HG03196 (cell line): ENCODE measurements around the gene LETM1.
"Not testable (repeated sequence)": the region's sequence is repeated elsewhere in the genome, so short reads cannot be mapped to it uniquely, and the experiment has no call there.

Source experiments
- ATAC-seq: cut with Tn5 transposase; IDR thresholded peaks from one replicate; pipeline ENCODE4 v1.9.1; 2021; ENCODE audit not compliant: unreplicated experiment

Gene LETM1

DNA sequence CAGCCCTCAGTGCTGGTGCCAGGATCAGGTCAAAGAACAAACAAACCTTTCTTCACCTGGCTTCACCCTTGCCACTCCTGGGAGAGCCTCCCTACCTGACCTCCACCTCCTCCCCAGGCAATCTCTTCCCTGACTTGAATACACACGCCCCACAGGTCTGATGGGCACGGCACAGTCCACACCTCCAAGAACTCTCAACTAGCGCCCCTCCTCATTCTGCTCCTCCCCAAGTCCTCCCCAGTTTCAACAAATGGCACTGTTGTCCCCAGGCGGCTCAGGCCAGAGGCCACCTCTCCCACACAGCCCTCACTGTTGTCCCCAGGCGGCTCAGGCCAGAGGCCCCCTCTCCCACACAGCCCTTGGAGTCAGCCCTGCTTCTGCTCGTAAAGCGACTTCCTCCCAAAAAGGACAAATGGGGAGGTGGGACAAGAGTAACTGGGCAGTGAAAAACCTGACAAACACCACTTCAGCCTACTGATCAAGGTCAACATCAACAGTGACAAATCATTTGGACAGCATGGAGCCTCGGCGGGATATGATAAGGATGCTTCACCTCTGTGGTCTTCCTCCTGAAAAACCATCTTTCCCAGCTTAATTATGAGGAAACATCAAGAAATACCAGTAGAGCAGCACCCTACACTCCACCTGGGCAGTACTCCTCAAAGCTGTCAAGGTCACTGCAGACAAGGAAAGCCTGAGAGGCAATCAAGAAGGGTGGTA lies 2.9 kb downstream of the LETM1 start:
- no peak for ATAC-seq

DNA sequence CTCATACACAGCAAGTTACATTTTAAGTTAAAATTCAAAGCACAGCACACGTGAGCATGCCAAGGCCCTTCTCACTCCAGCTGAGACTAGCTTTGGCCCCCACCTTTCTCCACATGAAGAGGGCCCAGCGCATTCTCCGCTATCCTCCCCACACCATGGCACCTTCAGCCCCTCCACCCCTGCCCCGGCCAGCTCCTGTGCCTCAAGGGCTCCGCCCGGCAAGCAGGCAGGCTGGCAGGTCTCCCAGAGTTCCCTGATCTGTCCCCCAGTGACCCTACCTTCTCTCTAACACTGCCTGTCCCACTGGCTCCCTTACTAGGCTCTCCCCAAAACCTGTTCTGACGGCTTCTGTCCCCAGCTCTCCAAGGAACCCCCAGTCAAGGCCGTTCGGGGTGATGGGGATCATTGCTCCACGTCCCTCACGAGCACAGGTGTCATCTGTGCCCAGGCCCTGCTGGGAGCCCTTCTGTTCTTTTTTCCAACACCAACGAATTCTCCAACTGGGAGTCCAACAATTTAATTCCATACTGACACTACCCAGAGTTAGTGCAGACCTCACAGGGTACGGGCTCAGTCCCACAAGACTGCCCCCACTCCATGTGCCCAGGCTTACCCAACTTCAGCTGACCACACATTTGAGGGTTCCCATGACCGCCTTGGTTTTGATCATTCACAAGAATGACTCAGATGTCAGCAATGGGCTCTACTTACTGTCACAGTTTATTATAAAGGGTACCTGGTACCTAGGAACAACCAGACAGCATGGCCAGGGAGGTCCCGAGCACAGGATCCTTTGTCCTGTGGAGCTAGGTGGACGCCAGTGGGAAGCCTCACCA lies 4.2 kb downstream of the LETM1 start:
- no peak for ATAC-seq

DNA sequence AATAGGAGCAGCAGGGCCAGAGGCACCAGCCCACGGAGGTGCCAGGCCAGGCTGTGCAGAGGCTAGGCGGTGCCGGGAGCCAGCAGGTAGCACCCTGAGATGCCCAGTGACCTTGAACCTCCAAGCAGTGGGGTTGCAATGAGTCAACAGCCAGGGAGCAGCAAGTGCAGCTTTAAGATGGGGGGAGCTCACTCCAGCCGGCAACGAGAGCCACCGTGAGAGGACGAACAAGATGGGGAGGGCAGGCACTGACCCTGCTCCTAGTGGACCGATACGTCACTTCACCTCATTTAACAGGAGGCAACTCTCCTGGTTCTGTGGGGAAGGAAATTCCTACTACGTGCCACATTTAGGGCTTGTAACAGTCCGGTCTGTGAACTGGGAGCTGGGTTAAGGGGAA lies 4.8 kb downstream of the LETM1 start:
- ATAC-seq: no peak

DNA sequence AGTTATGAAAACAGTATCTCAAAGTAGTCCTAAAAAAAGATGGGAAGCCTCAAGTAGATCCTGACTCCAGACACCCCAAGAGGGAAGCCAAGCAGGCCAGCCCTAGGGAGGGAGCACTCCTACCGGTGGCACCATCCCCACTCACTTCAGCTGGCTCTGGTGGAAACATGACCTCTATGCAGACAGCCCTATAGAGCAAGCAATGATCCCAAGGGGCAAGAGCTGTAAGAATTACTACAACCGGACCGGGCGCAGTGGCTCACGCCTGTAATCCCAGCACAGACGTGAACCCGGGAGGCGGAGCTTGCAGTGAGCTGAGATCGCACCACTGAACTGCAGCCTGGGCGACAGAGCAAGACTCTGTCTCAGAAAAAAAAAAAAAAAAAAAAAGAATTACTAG lies 5.7 kb downstream of the LETM1 start:
- ATAC-seq: no peak

DNA sequence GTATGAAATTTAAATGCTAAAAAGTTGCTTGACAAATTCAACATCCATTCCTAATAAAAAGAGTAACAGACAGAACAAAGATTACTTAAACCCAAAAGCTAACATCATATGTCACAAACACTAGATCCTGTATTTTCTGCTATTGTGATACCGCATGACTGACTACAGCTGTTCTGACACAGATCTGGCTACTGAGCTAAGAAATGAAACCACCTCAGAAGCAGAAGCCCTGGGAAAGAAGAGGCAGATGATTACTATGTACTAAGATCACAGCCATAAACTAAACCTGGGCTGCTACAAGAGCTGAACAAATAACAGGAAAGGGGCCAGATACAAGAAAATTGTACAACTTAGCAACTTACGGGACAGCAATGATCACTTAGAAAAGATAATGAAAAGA lies 9.4 kb downstream of the LETM1 start:
- ATAC-seq: no peak

DNA sequence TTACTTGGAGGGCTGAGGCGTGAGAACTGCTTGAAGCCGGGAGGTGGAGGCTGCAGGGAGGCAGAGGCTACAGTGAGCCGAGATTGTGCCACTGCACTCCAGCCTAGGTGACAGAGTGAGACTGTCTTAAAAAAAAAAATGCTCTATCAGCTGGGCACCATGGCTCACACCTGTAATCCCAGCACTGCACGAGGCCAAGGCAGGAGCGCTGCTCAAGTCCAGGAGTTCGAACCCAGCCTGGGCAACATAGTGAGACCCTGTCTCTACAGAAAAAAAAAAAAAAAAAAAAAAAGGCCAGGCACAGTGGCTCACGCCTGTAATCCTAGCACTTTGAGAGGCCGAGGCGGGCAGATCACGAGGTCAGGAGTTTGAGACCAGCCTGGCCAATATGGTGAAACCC lies 11.3 kb downstream of the LETM1 start:
- ATAC-seq: not testable (repeated sequence)

DNA sequence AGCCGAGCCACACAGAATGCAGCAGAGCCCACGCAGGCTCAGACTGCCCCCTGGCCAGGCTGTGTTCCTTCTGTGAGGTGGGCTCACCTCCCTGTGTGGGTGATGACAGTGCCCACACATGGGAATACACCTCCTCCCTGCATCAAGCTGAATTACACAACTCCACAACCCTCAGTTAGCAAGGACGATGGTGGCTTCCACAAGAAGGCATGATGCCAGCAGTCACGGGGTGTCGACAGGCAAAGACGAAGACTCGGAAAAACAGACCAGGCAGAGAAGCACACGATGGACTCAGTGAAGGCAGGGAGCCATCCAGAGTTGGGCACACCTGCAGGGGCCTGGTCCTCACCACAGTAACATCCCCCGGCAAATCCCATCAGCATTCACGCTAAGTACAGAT lies 12.1 kb downstream of the LETM1 start:
- no peak for ATAC-seq

DNA sequence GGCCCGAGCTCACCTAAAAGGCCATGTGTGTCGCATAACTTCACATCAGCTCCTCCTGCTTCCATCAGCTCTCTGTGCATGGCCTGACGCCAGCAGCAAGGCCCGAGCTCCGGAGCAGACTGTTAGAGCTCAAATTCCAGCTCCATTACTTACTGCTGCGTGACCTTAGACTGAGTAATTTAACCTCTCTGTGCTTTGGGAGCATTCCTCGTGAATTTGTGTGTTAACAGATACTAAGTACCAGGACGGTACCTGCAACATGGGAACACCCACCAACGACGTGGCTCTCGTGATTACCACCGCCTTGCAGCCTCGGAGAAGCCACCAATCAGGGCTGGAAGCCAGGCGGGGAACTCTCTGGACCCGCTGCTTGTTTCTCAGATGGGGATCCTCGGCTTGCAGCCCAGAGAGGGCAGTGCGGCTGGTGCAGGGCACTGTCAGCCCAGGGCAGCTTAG lies 12.9 kb downstream of the LETM1 start:
- no peak for ATAC-seq

DNA sequence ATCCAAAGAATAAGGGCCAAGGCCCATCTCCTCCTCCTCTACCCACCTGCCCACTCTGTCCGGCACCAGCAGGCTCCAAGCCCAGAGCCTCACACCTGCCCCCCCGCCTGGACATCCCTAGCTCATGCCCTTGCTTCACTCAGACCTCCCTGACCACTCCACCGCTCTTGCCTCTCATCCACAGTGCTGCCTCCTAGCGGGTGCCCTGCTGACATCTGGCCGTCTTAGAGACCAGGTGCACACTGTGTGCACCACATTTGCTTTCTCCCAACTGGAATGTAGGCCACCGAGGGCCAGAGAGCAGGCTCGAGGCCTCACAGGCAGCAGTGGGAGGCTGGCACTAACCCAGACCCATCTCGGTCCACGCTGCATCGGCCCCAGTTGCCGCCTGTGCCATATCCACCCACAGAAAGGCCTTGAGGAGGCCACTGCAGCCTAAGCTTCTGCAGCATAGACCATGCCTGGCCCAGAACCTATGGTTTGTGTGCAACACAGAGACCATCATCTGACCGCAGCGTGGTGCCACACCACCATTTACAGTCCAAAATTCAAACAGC lies 13.5 kb downstream of the LETM1 start:
- no peak for ATAC-seq

DNA sequence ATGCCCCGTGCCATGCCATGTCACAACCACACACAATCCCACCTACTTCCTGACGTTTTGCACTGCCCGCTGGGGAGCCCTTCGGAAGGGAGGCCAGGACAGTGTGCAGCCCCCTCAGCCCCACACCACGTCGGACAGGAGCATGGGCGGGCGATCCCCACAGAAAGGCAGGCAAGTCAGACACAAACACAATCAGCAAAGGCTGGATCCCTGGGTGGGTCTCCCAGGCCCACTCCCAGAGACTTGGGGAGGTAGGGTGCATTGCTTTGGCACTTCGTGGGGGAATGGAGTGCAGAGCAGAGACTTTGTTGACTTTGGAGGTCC lies 14.1 kb downstream of the LETM1 start:
- no peak for ATAC-seq

DNA sequence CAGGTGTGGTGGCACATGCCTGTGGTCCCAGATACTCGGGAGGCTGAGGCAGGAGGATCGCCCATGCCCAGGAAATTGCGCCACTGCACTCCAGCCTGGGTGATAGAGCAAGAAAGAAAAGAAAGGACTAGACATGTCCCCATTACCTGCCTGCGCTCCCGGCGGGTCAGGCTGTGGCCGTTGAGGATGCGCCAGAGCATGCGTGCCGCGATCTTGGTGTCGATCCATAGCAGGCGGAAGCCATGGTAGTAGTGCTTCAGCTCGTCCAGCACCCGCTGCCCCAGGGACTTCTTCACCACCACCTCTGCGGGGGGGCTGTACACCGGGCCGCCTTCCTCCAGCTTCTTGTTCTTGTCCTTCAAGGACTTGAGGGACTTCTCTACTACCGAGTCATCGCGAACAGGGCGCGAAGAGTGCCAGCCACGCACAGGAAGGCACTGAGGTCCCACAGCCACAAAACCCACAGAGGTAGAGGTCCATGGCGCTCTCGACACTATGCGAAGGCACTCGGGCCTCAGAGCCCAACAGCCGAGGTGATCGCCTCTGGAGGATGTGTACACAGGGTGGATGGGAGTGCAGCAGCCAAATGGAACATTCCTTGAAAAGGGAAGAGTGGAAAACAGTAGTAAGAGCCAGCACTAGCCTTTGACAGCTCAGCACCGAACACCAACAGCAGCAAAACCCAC lies 14.6 kb downstream of the LETM1 start:
- ATAC-seq: no peak

DNA sequence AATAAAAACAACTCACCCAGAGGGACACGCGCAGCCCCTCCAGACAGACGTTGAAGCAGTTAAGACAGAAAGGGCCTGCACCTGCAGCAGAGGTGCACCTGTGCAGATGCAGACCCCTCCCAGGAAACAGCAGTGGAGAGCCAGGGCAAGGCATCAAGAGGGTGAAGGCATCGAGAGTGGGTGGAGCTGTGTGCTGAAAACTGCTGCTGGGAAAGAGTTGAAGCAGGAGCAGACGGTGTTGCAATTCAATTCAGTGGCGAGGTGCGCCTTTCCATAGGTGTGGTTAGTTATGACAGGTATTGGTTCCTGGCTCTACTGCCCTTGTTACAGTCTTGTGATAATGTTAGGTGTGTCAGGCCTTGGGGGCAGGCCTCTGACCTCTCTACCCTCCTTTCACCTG lies 16.7 kb downstream of the LETM1 start:
- no peak for ATAC-seq

DNA sequence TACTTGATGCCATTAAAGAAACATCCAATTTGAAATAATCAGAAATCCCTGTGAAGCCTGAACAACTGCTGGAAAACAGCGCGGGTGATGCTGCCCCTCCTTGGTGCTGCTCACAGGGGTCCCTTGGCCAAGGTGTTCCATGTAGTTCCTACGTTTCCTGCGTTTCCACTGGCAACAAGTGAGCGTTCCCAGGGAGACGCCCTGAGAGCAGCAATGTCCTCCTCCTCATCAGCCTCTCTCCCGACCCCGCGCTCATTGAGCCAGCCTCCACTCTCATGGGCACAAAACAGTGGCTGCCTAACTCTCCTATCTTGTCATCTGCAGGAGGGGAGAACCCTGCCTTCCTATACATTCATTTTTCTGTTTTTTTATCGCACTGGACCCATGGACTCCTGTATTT lies 18.9 kb downstream of the LETM1 start:
- ATAC-seq: no peak

DNA sequence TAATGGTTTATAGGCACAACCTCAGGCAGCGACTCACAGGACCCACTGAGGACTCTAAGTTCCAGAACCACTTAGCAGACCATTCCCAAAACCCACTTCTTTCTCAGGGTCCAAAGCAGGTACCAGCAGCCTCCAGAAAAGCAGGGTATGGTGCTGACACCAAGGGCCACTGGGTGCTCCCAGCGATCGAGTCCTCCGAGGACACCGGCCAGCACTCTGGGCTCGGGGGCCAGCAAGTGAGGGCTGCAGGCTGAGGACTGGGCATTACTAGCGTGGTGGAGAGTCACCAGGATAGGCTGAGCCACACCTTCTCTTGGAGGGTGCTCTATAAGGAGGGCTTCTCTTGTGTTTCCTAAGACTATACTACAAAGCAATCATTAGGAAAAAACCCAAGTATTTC lies 19.3 kb downstream of the LETM1 start:
- no peak for ATAC-seq

DNA sequence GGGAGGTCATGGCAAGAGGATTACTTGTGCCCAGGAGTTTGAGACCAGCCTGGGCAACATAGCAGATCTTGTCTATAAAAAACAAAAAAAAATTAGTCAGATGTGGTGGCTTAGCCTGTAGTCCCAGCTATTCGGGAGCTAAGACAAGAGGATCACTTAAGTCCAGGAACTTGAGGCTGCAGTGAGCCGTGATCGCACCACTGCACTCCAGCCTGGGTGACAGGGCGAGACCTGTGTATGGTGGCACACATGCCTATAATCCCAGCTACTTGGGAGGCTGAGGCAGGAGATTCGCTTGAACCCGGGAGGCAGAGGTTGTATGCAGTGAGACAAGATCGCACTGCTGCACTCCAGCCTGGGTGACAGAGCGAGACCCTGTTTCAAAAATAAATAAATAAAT lies 20.1 kb downstream of the LETM1 start:
- not testable (repeated sequence) for ATAC-seq

DNA sequence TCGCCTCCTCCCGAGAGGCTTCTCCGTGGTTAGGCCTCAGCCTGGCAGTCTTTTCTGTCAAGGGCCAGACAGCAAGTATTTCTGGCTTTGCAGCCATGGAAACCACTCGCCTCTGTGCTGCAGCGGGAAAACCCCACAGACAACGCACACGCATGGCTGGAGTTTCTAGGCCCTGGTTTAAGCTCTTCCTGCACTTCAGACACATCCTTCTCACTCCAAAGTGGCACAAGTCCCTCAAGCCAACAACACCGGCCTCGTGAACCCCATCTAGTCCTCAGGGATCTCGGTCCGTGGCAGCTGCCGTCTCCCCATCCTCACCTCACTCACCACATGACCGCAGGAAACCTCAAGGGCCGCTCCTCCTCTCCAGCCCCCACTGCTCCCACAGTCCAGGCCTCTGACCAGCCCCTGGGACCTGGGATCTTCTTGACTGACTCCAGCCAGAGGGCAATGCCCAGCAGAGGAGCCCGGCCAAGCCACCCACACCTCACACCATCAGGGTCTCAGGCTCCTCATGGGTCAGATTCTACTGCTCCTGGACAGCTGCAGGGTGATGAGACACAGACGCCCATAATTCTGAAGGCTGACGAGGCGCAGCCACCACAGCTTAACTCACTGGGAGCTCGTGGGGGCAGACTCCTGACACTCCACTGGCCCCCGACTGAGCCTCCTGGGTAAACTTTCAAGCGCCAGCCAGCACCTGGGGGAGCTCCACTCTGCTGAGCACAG lies 21.7 kb downstream of the LETM1 start:
- peak; percentile 53 for ATAC-seq

DNA sequence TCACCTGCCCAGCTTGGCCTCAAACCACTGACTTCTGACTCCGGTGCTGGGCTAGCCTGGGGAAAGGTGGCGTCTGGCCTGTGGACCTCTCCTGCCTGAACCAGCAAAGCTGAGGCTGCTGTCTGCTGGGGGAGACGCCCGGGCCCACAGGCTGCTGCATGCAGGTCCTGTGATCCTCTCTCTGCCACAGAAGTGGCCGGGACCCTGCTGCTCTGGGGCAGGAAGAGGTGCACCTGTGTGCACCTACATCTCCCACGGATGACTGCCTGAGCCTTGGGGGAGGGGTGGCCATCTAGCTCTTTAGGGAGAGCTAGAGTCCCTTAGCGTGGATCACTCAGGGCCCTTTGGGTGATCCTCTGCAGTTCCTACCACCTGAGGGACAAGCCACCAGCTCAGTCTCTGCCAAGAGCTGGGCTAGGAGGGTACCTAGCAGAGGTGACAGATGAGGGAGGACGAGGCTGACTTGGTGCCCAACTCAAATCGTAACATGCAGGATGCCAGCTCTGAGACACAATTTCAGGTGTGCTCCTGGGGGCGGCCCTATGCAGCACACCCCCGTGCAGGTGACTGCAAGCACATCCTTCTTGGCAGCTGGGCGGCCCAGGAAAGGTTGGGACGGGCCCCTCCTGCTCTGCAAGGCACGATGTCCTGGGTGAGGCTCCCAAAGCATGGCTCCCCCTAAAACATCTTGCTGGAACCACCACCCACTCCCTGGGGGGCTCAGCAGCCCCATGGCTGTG lies 22.5 kb downstream of the LETM1 start:
- no peak for ATAC-seq

DNA sequence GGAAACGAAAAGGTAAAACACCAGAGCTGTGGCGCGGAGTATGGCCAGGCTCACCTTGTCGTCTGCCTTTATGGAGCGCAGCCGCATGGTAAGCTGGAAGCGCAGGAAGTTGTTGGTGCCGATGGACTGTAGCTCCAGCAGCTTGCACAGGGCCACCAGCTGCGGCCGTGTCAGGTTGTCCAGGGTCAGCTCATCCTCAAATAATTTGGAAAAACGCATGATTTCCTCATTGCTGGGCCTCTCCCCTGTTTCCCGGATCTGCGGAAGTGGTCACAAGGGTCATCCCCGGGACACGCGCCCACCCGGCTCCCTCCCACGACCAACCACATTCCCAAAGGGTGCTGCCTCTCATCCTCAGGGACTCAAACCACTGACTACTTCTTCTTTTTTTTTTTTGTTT lies 23.3 kb downstream of the LETM1 start:
- ATAC-seq: no peak

DNA sequence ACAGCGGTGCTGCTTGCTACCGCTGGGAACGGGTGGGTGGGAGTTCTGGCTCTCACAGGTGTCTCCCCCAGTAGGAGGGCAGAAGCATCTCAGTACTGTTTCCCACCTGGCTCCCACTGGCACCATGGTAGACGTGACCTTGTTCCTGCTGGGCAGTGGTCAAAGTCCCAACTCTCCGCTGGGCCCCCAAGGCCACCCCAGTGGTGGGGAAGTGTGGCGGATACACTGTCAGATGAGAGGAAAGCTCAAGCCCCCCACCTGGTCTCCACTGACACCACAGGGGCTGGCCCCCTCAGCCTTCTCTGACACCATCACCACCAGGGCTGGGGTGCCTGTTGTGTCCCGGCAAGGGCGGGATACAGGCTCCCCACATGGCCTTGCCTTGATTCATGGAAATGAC lies 24.6 kb downstream of the LETM1 start:
- ATAC-seq: no peak

DNA sequence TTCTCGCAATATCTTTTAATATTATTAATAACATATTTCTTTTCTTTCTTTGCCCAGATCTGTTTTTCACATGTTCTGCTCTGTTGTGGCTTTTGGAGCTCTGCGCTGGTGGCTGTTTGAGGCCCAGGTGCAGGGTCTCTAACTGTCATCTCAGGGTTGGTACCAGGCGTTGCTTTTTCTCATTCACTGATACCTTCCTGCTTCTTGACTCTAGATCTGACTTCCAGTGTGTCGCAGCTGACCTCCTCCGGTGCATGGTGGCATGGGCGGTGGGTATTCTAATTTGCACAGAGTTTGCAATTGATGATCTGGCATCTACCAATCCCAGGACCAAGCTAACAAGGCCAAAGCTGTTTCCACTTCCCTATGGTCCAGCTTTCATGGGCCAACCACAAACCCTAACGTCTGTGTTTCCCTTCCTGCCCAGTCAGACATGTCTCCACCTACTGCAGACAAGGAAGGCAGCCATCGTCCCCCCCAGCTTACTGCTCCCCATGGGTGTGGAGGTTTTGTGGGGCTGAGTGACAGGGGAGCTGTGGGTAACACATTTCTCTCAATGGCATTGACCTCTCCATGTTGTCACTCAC lies 25.2 kb downstream of the LETM1 start:
- no peak for ATAC-seq
